Frontal cortex (tissue), 4 donors: ENCODE results near the gene SLX4IP. TPM values are rescaled to one million over a fixed set of nuclear protein-coding genes. Genes with fewer than 3 reads are reported as not detected.
A peak's percentile ranks its signal among the peaks of the same experiment; 100 is the strongest.

Source experiments
- DNase-seq, 2 donors: peaks; one replicate each; pipeline ENCODE4 v3.0.0; 2012; ENCODE audit warnings: low spot score in 2 of 2
- FAIRE-seq: peaks from 2 replicates; lab custom pipeline; 2012; peaks lifted over from hg19 to GRCh38; lab: Jason Lieb, UNC
- total RNA-seq: library from RNA; depleted of rRNA; stranded (reverse); fragments of >200 nt; gene quantifications from one replicate; pipeline ENCODE4 v1.2.3, GENCODE V29; 2014
- donor health status: control.
- donor health status: control.
- donor health status: control.

Gene SLX4IP
- total RNA-seq, 1 donor from 2014 or later, result 8.2 TPM

- DNase-seq (no peak), FAIRE-seq (no peak)
These were observed 231.3 kb downstream of the SLX4IP start for GRCh38 chr20:10666221-10667076.

- DNase-seq (no peak), FAIRE-seq (no peak)
These were observed 231.9 kb downstream of the SLX4IP start for GRCh38 chr20:10667077-10667401.

- DNase-seq (no peak), FAIRE-seq (no peak)
These were observed 232.6 kb downstream of the SLX4IP start for GRCh38 chr20:10667560-10668167.

GRCh38 chr20:10668677-10669368, 233.7 kb downstream of the SLX4IP start:
- DNase-seq (no peak), FAIRE-seq (no peak)

- FAIRE-seq, result no peak
- DNase-seq, result no peak
These were observed 234.8 kb downstream of the SLX4IP start for GRCh38 chr20:10669843-10670446.

GRCh38 chr20:10670501-10671220, 235.6 kb downstream of the SLX4IP start:
- no peak for FAIRE-seq

GRCh38 chr20:10671221-10671918, 236.3 kb downstream of the SLX4IP start:
- peak; percentile 77 to 79 for DNase-seq
- no peak for FAIRE-seq

More at GRCh38 chr20:10670501-10671220, 235.6 kb downstream of the SLX4IP start:
- DNase-seq, result no peak

- FAIRE-seq (no peak), DNase-seq (peak in 1 of 2 donors; percentile 52)
These were observed 237.0 kb downstream of the SLX4IP start for GRCh38 chr20:10671919-10672623.

GRCh38 chr20:10672624-10673127, 237.6 kb downstream of the SLX4IP start:
- DNase-seq (peak; percentile 27 to 48), FAIRE-seq (no peak)

GRCh38 chr20:10673176-10673841, 238.2 kb downstream of the SLX4IP start:
- no peak for FAIRE-seq
- DNase-seq, result peak; percentile 50 to 71

- DNase-seq (peak; percentile 97 to 98), FAIRE-seq (no peak)
These were observed 239.0 kb downstream of the SLX4IP start, which contains the start of gene JAG1 for GRCh38 chr20:10673842-10674683. JAG1 (minus strand) TSS chr20:10673999; CDS start chr20:10673530, 469 bp downstream.

- FAIRE-seq (no peak), DNase-seq (peak; percentile 71 to 75)
These were observed 239.8 kb downstream of the SLX4IP start for GRCh38 chr20:10674684-10675449.

- FAIRE-seq, result no peak
These were observed 240.3 kb downstream of the SLX4IP start for GRCh38 chr20:10675450-10675848.

GRCh38 chr20:10676518-10676917, 241.4 kb downstream of the SLX4IP start:
- DNase-seq, result no peak
- no peak for FAIRE-seq

More at GRCh38 chr20:10675450-10675848, 240.3 kb downstream of the SLX4IP start:
- DNase-seq, result no peak
